H4 (cell line): ENCODE measurements around the gene COL26A1. TPM values are rescaled to one million over a fixed set of nuclear protein-coding genes. Genes with fewer than 3 reads are reported as not detected.
"Not testable (repeated sequence)": the region's sequence is repeated elsewhere in the genome, so short reads cannot be mapped to it uniquely, and the experiment has no call there.

ENCODE experiments used
- DNase-seq: peaks from one replicate; pipeline ENCODE4 v3.0.0-alpha.2; 2015; ENCODE audit warnings: low spot score
- total RNA-seq: library from RNA; depleted of rRNA; stranded (reverse); fragments of >200 nt; shearing (Covaris generic); gene quantifications from 2 replicates; pipeline ENCODE4 v1.2.3, GENCODE V29; 2014; rRNA removed

COL26A1 gene
- total RNA-seq, 1 experiment from 2014 or later: not detected

DNA sequence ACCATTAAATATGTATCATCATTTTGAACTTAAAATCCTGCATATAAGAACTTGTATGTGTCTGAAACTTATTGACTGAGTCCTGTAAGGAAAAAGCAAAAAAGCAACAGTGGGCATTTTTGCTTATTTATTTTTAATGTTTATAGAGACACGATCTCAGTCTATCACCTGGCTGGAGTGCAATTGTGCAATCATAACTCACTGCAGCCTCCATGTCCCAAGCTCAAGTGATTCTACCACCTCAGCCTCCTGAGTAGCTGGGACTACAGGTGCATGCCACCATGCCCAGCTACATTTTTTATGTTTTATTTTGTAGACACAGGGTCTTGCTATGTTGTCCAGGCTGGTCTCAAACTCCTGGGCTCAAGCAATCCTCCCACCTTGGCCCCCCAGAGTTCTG is 234.2 kb downstream of the COL26A1 start:
- DNase-seq: no peak

DNA sequence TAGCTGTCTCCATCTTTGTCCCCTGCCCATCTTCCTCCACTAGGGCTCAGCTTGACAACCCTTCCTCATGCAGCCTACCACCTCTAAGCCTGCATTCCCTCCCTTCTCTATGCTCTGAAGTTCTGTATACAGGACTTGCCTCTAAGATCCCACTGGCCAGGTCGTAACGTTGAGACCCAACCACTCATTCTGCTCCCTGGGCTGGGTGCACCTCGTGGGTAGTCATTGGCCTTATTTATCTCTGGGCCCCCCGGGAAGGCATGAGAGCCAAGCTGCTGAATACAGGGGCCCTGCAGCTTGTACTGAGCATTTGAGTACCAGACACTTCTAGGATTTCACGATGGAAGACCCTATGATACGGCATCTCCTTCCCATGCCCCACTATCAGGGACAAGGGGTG is 235.3 kb downstream of the COL26A1 start:
- DNase-seq: no peak

DNA sequence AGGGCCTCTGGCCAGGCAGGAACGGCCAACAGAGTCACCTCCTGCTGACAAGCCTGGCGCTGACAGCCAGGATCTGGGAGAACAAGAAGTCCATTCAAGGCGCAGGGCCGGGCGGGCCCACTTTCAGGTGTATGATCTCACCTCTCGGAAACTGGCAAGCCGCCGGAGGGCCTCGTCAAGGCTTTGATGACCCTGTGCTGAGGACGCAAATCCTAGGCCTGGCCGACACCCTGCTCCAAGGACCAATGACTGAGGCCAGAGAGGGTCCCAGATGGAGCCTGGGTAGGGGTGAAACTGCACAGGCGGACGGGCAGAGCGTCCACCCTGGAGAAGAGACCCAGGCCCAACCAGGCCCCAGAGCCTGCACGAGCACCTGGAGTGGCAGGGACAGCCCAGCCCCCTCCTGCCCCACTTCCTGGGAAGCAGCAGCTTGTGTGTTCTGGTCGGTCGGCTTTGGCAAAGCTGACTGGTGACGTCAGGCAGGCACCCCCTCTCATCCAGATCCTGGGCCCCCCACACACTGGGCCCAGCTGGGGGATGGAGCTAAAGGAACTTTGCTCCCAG is 235.8 kb downstream of the COL26A1 start:
- DNase-seq: no peak

DNA sequence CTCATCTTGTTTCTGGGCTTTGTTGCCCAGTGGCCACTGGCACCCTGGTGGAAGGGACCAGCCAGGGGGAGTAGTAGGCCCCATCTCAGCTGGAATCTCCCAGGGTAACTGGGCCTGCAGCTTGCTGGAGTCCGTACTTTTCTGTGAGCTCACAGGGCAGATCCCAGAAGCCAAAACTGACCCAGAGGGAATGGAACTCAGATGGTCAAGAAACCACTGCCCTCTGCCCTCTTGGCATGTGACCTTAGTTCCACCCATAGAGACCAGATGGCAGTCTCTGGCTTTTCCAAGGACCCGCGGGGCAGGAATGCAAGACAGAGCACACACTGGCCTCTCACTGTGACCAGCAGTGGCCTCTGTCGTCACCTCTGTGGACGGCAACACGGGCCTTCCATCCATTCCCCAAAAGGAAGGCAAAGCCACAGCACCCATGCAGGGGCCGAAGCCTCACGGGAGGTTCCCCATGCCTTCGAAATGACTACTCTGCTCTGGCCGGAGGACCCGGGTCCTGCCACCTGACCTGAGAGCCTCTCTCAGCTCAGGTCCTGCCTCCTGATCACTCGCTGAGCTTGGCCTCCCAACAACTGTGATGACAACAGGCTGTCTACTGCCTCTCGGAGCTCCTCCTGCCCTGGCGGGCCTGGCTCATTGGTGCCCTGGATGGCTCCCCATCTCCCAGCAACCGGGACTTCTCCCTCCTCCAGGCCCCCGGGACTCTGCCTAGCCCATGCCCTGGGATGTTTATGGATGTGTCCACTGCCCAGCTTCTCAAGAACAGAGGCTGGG is 236.5 kb downstream of the COL26A1 start:
- no peak for DNase-seq

DNA sequence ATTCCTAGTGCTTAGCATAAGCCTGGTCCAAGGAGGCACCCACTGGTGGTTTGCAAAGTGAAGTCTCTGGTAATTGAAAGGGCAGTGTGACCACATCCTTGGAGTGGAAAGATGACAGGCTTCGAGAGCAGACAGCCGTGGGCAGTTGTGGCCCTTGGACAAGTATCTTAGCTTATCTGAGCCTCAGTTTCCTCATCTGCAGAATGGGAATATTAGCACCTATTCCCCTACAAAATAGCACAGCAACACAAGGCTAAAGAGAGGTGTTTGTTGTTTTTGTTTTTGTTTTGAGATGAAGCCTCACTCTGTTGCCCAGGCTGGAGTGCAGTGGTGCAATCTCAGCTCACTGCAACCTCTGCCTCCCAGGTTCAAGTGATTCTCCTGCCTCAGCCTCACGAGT is 237.1 kb downstream of the COL26A1 start:
- DNase-seq: no peak

DNA sequence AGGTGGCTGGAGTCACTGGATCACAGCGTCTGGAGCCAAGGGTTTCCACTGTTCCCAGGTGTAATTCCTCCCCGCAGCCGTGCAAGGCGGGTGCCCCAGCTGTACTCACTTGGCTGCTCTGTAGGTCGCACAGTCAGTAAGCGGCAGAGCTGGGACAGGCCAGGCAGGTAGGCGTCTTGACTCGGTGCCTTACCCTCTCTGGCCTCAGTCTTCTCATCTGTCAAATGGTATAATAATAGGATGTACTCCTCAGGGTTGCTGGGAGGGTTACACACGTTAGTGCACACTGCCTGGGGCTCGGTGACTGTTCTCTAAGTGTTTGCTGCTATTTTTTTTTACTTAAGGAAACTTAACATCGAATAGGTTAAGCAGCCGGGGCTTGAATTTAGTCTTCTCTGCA is 239.4 kb downstream of the COL26A1 start:
- DNase-seq: no peak

DNA sequence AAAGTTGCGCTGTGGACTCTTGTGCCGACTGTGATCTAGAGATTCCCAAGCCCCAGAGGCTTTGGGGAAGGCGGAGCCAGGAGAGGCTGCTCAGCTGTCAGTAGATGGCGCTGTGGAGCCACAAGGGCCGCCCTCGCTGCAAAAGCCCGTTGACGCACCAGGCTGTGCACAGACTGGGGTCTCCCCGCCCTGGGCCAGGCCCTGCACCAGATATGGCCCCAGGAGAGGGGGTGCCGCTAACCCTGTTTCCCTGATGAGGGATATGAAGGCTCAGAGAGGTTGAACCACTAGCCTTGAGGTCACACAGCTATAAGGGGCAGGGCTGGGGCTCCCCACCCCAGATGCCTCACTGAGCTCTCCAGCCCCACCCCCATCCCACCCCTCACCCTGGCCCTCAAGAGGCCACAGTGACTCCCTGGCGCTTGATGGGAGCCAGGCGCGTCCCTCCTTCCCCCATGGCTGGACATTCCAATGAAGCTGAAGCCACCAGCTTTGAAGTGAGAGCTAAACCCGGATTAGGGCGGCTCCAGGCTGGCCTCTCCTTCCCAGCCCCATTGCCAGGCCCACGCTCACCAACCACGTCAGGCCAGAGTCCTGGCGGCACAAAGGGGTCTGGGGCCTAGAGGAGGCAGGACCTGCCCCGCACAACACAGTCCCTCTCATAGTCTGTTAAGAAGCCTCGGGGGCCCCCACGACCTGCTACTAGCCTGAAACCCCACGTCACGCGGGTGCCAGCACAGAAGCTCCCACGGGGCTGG is 240.0 kb downstream of the COL26A1 start:
- DNase-seq: peak; percentile 71

DNA sequence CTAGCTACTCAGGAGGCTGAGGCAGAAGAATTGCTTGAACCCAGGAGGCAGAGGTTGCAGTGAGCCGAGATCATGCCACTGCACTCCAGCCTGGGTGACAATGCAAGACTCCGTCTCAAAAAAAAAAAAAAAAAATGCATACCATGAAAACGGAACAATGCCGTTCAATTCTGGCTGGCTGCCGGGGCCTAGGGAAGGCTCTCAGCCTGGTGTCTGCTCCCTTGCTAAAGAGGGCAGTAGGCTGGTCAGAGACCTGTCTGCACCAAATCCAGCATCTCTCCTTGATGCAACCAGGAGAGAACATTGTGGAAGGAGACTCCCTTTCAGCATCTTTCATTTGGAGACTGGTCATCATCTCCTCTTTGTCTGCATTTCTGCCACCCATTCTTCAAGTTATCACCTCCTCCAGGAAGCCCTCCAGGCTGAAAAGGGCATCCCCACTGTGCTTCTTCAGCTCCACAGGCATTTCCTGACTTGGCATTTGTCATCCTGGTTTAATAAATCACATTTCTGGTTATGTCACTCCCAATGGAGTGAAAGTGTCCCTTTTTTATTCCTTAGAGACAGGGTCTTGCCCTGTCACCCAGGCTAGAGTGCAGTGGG is 241.8 kb downstream of the COL26A1 start:
- no peak for DNase-seq

DNA sequence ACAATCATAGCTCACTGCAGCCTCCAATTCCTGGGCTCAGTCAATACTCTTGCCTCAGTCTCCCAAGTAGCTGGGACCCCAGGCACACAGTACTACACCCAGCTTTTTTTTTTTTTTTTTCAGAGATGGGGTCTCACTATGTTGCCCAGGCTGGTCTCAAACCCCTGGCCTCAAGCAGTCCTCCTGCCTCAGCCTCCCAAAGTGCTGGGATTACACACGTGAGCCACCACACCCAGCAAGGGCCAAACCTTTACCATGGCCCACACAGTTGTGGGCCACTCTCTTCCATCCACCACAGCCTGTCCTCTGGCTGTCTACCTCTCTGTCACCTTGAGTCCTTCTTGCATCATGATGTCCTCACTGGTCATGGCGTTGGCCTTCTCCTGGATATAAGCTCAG is 242.3 kb downstream of the COL26A1 start:
- DNase-seq: not testable (repeated sequence)

DNA sequence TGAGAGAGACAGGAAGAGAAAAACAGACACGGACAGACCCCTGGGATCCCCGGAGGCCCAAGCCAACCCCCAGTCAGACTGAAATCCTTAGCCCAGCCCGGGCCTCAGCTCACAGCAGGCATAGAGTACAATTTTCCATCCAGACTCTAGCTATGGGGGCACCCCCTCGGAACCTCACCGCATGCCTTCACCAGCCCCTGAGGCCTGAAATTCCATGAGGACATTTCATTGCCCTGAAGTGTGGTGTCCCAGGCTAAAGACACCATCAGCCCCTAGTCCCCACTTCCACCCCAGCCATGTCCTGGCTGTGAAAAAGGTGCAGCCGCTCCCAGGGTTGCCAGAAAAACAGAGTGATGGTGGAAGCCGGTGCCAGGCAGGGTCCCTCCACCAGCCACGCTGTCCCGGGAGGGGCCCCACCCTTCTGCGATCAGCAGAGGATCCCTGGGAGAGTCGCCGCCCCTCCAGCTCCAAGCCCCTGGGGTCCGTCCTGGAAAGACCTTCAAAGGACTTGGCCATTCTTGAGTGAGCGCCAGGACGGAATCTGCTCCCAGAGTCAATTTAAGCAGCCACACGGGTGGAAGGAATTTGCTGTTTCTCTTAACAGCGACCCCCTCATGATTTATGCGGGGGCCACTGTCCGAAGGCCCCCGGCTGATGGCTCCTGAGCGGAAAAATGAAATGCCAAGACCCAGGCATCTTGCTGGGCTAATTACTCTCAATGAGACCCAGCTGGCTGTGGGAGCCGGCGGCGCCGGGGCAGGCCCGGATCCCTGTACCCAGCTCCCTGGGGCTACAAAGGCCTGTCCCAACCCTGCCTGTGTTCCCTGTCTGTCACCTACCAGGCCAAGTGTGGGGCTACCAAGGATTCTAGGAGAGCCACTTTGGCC is 243.2 kb downstream of the COL26A1 start:
- no peak for DNase-seq

DNA sequence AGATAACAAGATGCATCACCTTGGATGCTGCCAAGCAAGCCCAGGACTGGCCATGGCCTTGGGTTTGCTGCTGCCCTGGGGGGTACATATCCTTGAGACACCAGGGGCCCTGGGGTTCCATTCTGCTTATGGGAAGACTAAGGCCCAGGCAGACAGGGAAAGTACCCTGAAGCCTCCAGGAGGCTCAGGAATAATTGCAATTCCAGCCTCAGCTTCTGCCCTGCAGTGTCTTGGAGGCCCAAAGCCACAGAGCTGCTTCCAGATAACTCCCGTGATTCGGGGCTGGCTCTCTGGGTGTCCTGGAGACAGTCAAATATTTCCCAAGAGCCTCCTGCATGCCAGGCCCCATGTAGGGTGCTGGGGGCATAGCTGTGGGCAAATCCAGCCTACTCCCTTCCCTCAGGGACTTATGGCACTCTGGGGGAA is 243.8 kb downstream of the COL26A1 start:
- DNase-seq: no peak

Other genes with a start within 250 kb of the COL26A1 start
- gene SERPINE1, start 235.8 kb upstream of the COL26A1 start, total RNA-seq: 11.1 and 12.7 TPM in 2 replicates
- 148 and 186 TPM in 2 replicates for gene AP1S1, start 208.4 kb upstream of the COL26A1 start, total RNA-seq
- 3.6 and 7.1 TPM in 2 replicates for gene VGF, start 197.3 kb upstream of the COL26A1 start, total RNA-seq
- not detected in 2 replicates for gene NAT16, start 182.6 kb upstream of the COL26A1 start, total RNA-seq
- not detected in 2 replicates for gene MOGAT3, start 161.8 kb upstream of the COL26A1 start, total RNA-seq
- gene PLOD3, start 145.3 kb upstream of the COL26A1 start, total RNA-seq: 32.7 and 41.3 TPM in 2 replicates
- 87.9 and 103 TPM in 2 replicates for gene ZNHIT1, start 144.7 kb upstream of the COL26A1 start, total RNA-seq
- 0.99 and 6.0 TPM in 2 replicates for gene CLDN15, start 125.1 kb upstream of the COL26A1 start, total RNA-seq
- gene FIS1, start 117.8 kb upstream of the COL26A1 start, total RNA-seq: 115 and 118 TPM in 2 replicates
- 60.2 and 63.4 TPM in 2 replicates for gene IFT22, start 41.1 kb upstream of the COL26A1 start, total RNA-seq